BLaER1 treated with 17β-estradiol and CSF1 and Interleukin-3, amounts not matched to agents 10 nM and 100 nM (cell line): ENCODE measurements around the gene AEN.
A peak's percentile ranks its signal among the peaks of the same experiment; 100 is the strongest.
"Not testable (repeated sequence)": the region's sequence is repeated elsewhere in the genome, so short reads cannot be mapped to it uniquely, and the experiment has no call there.

ENCODE experiments used
- H3K27ac ChIP-seq, 11 experiments: shearing (Covaris generic); formaldehyde crosslinking; 2 replicates each; pipeline ENCODE4 v1.8.1; 2022
- H3K27me3 ChIP-seq, 11 experiments: shearing (Covaris generic); formaldehyde crosslinking; 2 replicates each; pipeline ENCODE4 v1.8.1; 2022
- H3K36me3 ChIP-seq, 11 experiments: shearing (Covaris generic); formaldehyde crosslinking; 2 replicates each; pipeline ENCODE4 v1.8.1; 2022
- H3K4me1 ChIP-seq, 10 experiments: shearing (Covaris generic); formaldehyde crosslinking; 2 replicates each; pipeline ENCODE4 v1.8.1; 2022
- H3K4me2 ChIP-seq, 11 experiments: shearing (Covaris generic); formaldehyde crosslinking; 2 replicates each; pipeline ENCODE4 v1.8.1; 2022
- H3K4me3 ChIP-seq, 10 experiments: shearing (Covaris generic); formaldehyde crosslinking; 2 replicates each; pipeline ENCODE4 v1.8.1; 2022
- H3K9ac ChIP-seq, 11 experiments: shearing (Covaris generic); formaldehyde crosslinking; 2 replicates each; pipeline ENCODE4 v1.8.1; 2022
- H3K9me3 ChIP-seq, 11 experiments: shearing (Covaris generic); formaldehyde crosslinking; replicated peaks in 1 of 11; 2 replicates each; pipeline ENCODE4 v1.8.1; 2022
- H4K20me1 ChIP-seq, 11 experiments: shearing (Covaris generic); formaldehyde crosslinking; 2 replicates each; pipeline ENCODE4 v1.8.1; 2022
- Cebpa-rat ChIP-seq, 11 experiments: shearing (Covaris generic); IDR thresholded peaks; 2 replicates each; pipeline ENCODE4 v1.8.1; 2022

AEN gene

DNA sequence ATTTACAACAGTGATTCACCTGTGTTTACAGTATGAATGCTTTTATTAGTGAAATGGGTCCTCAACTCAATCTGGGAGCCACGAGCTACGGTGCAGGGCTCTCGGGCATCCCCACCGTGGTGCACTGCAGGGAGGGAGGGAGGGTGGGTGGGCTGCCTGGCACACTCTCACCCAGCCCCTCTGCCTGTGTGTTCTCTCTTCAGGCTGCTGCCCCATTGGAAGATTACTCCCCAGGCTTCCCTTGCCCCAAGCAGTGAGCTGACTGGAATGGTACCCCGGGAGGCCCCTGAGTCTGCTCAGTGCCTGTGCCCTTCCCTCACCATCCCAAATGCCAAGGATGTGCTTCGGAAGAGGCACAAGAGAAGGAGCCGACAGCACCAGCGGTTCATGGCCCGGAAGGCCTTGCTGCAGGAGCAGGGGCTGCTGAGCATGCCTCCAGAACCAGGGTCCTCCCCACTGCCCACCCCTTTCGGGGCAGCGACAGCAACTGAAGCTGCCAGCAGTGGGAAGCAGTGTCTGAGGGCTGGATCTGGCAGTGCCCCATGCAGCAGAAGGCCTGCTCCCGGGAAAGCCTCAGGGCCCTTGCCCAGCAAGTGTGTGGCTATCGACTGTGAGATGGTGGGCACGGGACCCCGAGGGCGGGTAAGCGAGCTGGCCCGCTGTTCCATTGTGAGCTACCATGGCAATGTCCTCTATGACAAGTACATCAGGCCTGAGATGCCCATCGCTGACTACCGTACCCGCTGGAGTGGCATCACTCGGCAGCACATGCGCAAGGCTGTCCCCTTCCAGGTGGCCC, 5.0 kb downstream of the AEN start:
- H3K36me3 ChIP-seq: peaks cover 50 to 77% (median 70%) of the 10 kb centered on the region in 11 experiments
- no peak for TF ChIP-seq Cebpa-rat (IDR thresholded peaks at IDR 0.05)
- H3K27ac ChIP-seq: no peak overlapping the region
- no peak overlapping the region for H3K4me3 ChIP-seq
- H4K20me1 ChIP-seq: peaks cover 33 to 95% (median 92%) of the 10 kb centered on the region in 11 experiments; a peak in 21 of 22 replicates
- H3K9ac ChIP-seq: peak overlapping the region in 2 of 11 experiments; percentile 5 to 16; a peak in 2 of 22 replicates
- H3K27me3 ChIP-seq: no peaks in the 10 kb centered on the region
- H3K4me2 ChIP-seq: peak overlapping the region in 4 of 11 experiments; percentile 4 to 26 (median 10); a peak in 4 of 22 replicates
- H3K9me3 ChIP-seq: no peaks in the 10 kb centered on the region
- H3K4me1 ChIP-seq: peaks cover 44 to 89% (median 79%) of the 10 kb centered on the region in 10 experiments

DNA sequence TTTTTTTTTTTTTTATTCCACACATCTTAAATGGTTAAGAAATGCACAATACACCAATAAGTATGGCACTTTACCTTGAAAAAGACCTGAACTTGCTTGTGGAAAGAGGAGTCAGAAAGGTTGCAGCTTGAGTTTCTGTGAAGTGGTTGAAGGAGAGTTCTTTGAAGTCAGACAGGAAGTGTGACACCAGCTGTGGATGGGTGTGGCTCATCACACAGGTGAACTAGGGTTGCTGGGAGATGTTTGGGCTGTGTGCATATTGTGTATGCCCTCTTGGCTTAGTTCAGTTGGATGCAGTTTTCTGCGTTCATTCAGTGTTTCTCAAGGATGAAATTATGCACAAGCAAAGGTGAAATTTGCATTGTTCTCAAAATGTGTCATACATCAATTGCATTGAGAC, 6.3 kb downstream of the AEN start:
- Histone ChIP-seq H3K36me3 (peaks cover 53 to 90% (median 84%) of the 10 kb centered on the region in 11 experiments), H4K20me1 (peaks cover 33 to 100% (median 99%) of the 10 kb centered on the region in 11 experiments; a peak in 21 of 22 replicates), H3K4me3 (no peak overlapping the region), H3K4me2 (peak overlapping the region in 5 of 11 experiments; percentile 13 to 78 (median 34); a peak in 7 of 22 replicates), H3K27ac (no peak overlapping the region), H3K9ac (no peak overlapping the region), H3K9me3 (no peaks in the 10 kb centered on the region), H3K27me3 (no peaks in the 10 kb centered on the region), H3K4me1 (peaks cover 42 to 97% (median 88%) of the 10 kb centered on the region in 10 experiments)
- TF ChIP-seq Cebpa-rat (IDR thresholded peaks at IDR 0.05): no peak

DNA sequence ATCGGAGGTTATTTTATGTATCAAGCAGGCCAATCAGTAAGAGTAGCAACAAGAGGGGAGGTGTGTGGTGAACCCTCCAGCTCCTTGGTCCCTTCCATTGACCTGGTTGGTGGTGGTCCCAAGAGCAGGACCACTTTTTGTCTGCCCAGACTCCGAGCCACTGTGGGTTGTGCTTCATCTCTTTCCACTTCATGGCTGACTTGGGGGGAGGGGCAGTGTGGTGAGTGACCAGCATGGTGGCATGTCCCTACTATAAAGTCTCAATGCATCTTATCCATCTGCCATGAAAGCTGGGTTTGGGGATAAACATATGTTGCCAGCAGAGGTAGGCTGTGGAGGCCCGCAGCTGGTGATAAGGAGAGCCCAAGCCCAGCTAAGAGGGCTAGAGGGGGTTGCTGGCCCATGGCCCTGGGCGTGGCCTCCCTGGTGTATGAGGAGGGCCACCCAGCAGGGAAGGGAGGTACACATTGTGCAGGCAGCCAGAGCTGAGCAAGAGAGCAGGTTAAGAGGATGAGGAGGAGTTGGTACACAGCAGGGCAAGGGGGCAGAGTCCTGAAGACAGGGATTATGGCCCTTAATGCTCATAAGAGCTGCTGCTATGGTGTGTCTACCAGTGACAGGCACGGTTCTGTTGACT, 7.0 kb downstream of the AEN start:
- peaks cover 53 to 96% (median 88%) of the 10 kb centered on the region in 11 experiments for H3K36me3 ChIP-seq
- peak overlapping the region in 1 of 11 experiments; percentile 18; a peak in 1 of 22 replicates for H3K9ac ChIP-seq
- no peak overlapping the region for H3K4me3 ChIP-seq
- H3K4me1 ChIP-seq: peaks cover 36 to 97% (median 88%) of the 10 kb centered on the region in 10 experiments
- no peaks in the 10 kb centered on the region for H3K27me3 ChIP-seq
- no peak overlapping the region for H3K27ac ChIP-seq
- H4K20me1 ChIP-seq: peaks cover 26 to 100% (median 95%) of the 10 kb centered on the region in 11 experiments; a peak in 21 of 22 replicates
- H3K9me3 ChIP-seq: no peaks in the 10 kb centered on the region
- TF ChIP-seq Cebpa-rat (IDR thresholded peaks at IDR 0.05): no peak
- H3K4me2 ChIP-seq: peak overlapping the region in 6 of 11 experiments; percentile 13 to 78 (median 26); a peak in 6 of 22 replicates

DNA sequence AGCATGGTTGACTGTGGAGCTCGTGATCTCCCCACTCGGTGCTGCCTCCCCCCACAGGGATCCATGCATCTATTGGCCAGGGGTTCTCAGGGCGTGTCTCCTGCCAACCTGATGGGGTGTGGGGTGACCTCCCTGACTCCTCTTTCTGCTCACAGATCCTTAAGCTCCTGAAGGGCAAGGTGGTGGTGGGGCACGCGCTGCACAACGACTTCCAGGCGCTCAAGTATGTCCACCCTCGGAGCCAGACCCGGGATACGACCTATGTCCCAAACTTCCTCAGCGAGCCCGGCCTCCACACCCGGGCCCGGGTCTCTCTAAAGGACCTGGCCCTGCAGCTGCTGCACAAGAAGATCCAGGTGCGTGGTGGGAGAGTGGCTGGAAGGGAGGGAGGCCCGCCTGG, 7.9 kb downstream of the AEN start:
- Histone ChIP-seq H3K4me2 (peak overlapping the region in 6 of 11 experiments; percentile 21 to 78 (median 73); a peak in 9 of 22 replicates), H3K4me3 (no peak overlapping the region), H3K4me1 (peaks cover 27 to 97% (median 85%) of the 10 kb centered on the region in 10 experiments), H3K27ac (peak overlapping the region in 1 of 11 experiments; percentile 7; a peak in 1 of 22 replicates), H3K9ac (no peak overlapping the region), H4K20me1 (peaks cover 17 to 98% (median 86%) of the 10 kb centered on the region in 11 experiments; a peak in 21 of 22 replicates), H3K9me3 (no peaks in the 10 kb centered on the region), H3K36me3 (peaks cover 53 to 96% (median 89%) of the 10 kb centered on the region in 11 experiments), H3K27me3 (no peaks in the 10 kb centered on the region)
- no peak for TF ChIP-seq Cebpa-rat (IDR thresholded peaks at IDR 0.05)

DNA sequence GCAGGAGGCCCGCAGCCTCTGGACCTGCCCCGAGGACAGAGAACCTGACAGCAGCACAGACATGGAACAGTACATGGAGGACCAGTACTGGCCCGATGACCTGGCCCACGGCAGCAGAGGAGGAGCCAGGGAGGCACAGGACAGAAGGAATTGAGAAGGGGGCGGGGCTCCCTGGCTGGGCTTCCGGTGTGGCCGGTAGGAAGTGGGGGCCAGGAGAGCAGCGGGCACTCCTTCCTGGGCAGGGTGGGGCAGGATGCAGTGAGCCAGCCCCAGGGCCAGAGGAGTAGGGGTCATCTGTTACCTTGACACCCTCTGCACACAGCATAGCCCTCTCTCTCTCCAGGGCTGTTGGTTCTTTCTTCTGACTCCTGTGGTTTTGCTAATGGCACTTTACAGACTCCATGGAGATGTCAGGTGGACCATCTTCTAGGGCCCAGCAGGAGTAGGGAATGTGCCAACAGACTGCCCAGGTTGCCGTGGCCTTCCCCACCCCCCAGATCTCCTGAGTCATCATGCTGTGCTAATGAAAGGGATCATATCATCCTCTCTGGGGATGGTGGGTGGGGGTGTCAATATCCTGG, 9.1 kb downstream of the AEN start:
- Histone ChIP-seq H3K9me3 (no peaks in the 10 kb centered on the region), H3K4me2 (peak overlapping the region in 10 of 11 experiments; percentile 13 to 78 (median 55); a peak in 16 of 22 replicates), H3K4me1 (peaks cover 27 to 97% (median 85%) of the 10 kb centered on the region in 10 experiments), H3K27ac (peak overlapping the region in 8 of 11 experiments; percentile 19 to 61 (median 39); a peak in 14 of 22 replicates), H3K27me3 (no peaks in the 10 kb centered on the region), H3K36me3 (peaks cover 53 to 100% (median 90%) of the 10 kb centered on the region in 11 experiments), H4K20me1 (peaks cover 17 to 98% (median 74%) of the 10 kb centered on the region in 11 experiments; a peak in 21 of 22 replicates), H3K9ac (peak overlapping the region in 3 of 11 experiments; percentile 8 to 30 (median 14); a peak in 2 of 22 replicates), H3K4me3 (no peak overlapping the region)
- no peak for TF ChIP-seq Cebpa-rat (IDR thresholded peaks at IDR 0.05)

DNA sequence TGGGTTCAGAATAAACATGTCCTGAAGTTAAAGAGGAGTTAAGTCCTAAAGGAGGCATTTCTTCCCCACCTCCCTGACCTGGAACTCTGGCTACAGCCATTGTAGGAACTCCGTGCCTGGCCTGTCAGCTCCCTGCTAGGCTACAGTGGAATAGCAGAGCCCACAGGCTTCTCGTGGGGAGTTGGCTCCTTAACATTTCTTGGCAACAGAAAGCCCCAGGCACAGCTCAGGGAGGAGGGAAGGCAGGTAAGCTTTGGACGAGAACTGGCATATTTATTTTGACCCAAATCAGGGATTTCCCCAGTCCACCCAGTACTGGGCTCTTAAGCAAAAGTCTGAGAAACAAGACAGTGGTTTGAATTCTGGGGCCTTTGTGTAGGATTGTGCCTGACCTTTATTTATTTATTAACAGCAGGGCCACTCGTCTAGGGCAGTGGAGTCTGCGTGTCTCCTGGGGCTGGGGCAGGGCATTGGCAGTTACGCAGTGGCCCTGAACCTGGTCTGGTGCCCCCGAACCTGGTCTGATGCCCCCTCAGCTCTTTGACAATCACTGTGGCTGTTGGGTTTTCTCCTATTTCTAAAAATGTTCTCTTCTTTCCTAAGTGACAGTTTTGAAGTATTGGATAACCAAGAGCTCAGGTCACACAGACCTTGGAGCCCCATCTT, 9.8 kb downstream of the AEN start:
- Histone ChIP-seq H3K4me1 (peaks cover 31 to 99% (median 90%) of the 10 kb centered on the region in 10 experiments), H3K27ac (peak overlapping the region in 8 of 11 experiments; percentile 3 to 61 (median 38); a peak in 12 of 22 replicates), H3K9ac (peak overlapping the region in 3 of 11 experiments; percentile 8 to 31 (median 30); a peak in 4 of 22 replicates), H3K4me3 (no peak overlapping the region), H3K9me3 (no peaks in the 10 kb centered on the region), H4K20me1 (peaks cover 17 to 91% (median 68%) of the 10 kb centered on the region in 11 experiments; a peak in 21 of 22 replicates), H3K27me3 (no peaks in the 10 kb centered on the region), H3K36me3 (peaks cover 53 to 97% (median 87%) of the 10 kb centered on the region in 11 experiments), H3K4me2 (peak overlapping the region in 4 of 11 experiments; percentile 72 to 78 (median 75); a peak in 10 of 22 replicates)
- TF ChIP-seq Cebpa-rat (IDR thresholded peaks at IDR 0.05): no peak

DNA sequence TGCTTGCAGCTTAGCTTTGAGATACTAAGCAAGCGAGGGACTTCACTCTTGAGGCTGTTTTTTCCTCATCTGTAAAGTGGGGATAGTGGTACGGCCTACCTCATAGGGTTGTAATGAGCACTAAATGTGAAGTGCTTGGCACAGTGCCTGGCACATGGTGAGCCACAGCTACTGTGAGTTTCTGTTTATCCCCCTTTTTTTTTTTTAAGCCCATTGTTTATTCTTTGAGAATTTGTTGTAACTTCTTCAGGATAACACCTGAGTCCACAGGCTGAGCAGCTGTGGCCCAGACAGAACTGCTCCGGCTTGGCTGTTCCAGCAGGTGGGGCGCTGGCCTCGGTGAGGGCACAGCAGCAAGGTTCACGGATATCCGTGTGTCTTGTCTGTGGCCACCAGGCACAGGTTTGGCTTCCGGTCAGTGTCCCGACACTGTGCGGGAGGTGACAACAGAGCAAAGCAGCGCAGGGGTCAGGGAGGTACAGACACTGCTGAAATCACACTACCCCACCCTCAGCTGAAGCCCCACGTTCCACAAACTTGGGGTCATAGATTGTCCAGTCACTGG, 10.4 kb downstream of the AEN start:
- H3K4me1 ChIP-seq: peaks cover 37 to 100% (median 91%) of the 10 kb centered on the region in 10 experiments
- no peak for TF ChIP-seq Cebpa-rat (IDR thresholded peaks at IDR 0.05)
- H4K20me1 ChIP-seq: peaks cover 11 to 85% (median 62%) of the 10 kb centered on the region in 11 experiments; a peak in 21 of 22 replicates
- no peaks in the 10 kb centered on the region for H3K9me3 ChIP-seq
- peak overlapping the region in 7 of 11 experiments; percentile 4 to 61 (median 38); a peak in 9 of 22 replicates for H3K27ac ChIP-seq
- peak overlapping the region in 5 of 11 experiments; percentile 51 to 76 (median 62); a peak in 10 of 22 replicates for H3K4me2 ChIP-seq
- peak overlapping the region in 2 of 11 experiments; percentile 8 to 31; a peak in 1 of 22 replicates for H3K9ac ChIP-seq
- no peak overlapping the region; a peak in 1 of 20 replicates for H3K4me3 ChIP-seq
- peaks cover 48 to 97% (median 86%) of the 10 kb centered on the region in 11 experiments for H3K36me3 ChIP-seq
- no peaks in the 10 kb centered on the region for H3K27me3 ChIP-seq

DNA sequence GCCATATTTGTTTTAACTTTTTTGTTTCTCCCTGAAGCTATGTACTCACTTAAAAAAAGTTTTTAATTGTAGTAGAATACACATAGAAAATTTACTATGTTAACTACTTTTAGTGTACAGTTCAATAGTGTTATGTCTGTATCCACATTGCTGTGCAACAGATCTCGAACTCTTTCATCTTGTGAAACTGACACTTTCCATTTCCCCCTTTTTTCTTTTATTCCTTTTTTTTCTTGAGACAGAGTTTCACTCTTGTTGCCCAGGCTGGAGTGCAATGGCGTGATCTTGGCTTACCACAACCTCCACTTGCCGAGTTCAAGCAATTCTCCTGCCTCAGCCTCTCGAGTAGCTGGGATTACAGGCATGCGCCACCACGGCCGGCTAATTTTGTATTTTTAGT, 11.7 kb downstream of the AEN start:
- H3K9ac ChIP-seq, H3K27me3 ChIP-seq, H3K9me3 ChIP-seq, H3K4me3 ChIP-seq: not testable (repeated sequence)
- Histone ChIP-seq H3K36me3 (peaks cover 36 to 89% (median 74%) of the 10 kb centered on the region in 11 experiments), H3K27ac (peak overlapping the region in 5 of 11 experiments; percentile 31 to 61 (median 47); a peak in 11 of 22 replicates), H3K4me1 (peaks cover 50 to 100% (median 91%) of the 10 kb centered on the region in 10 experiments), H3K4me2 (peak overlapping the region in 6 of 11 experiments; percentile 22 to 76 (median 62); a peak in 10 of 22 replicates), H4K20me1 (peaks cover 0 to 73% (median 49%) of the 10 kb centered on the region in 11 experiments; a peak in 21 of 22 replicates)
